Ishikawa (cell line): Measurements from ENCODE around the gene EHHADH.

Experiments used
- CEBPB ChIP-seq: IDR thresholded peaks from 2 replicates; pipeline ENCODE4 v1.6.1; 2012
- CREB1 ChIP-seq: IDR thresholded peaks from 2 replicates; pipeline ENCODE4 v1.6.1; 2012; ENCODE audit warnings: low read depth
- EGR1 ChIP-seq: IDR thresholded peaks from 2 replicates; pipeline ENCODE4 v1.6.1; 2012
- EP300 ChIP-seq: IDR thresholded peaks from 2 replicates; pipeline ENCODE4 v1.6.1; 2012; ENCODE audit warnings: borderline replicate concordance
- FOXM1 ChIP-seq: IDR thresholded peaks from 2 replicates; pipeline ENCODE4 v1.6.1; 2012; ENCODE audit warnings: low read depth, borderline replicate concordance
- MAX ChIP-seq: IDR thresholded peaks from 2 replicates; pipeline ENCODE4 v1.6.1; 2012
- RAD21 ChIP-seq: IDR thresholded peaks from 2 replicates; pipeline ENCODE4 v1.6.1; 2012; ENCODE audit warnings: low read depth
- REST ChIP-seq: IDR thresholded peaks from 2 replicates; pipeline ENCODE4 v1.6.1; 2012; ENCODE audit warnings: low read depth, mild to moderate bottlenecking
- TAF1 ChIP-seq: IDR thresholded peaks from 2 replicates; pipeline ENCODE4 v1.6.1; 2012; ENCODE audit warnings: low read depth, mild to moderate bottlenecking
- TEAD4 ChIP-seq: IDR thresholded peaks from 2 replicates; pipeline ENCODE4 v1.6.1; 2012
- USF1 ChIP-seq: IDR thresholded peaks from 2 replicates; pipeline ENCODE4 v1.6.1; 2012
- YY1 ChIP-seq: IDR thresholded peaks from 2 replicates; pipeline ENCODE4 v1.6.1; 2012; ENCODE audit warnings: low read depth
- ZBTB7A ChIP-seq: IDR thresholded peaks from 2 replicates; pipeline ENCODE4 v1.6.1; 2012; ENCODE audit warnings: low read depth

DNA sequence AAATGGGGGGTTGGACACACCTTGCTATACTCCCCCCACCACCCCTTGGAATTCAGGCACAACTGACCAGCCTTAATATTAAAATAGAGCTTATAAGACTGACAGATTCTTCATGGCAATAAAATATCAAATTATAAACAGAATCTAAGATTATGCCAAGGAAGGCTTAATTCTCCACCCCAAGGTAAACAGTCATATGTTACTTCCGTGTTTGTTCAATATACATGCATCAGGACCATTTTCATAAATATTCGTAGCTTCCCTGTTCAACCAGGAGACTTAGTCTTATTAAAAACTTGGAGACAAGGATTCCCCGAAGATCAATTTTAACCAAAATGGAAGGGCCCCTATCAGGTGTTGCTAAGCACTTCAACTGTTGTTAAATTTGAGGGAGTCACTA is 13.3 kb upstream of the EHHADH start:
- TF ChIP-seq CREB1 (no peak), EP300 (no peak), MAX (no peak), TAF1 (no peak), USF1 (no peak), YY1 (no peak), CEBPB (no peak), RAD21 (no peak), TEAD4 (no peak), ZBTB7A (no peak), REST (no peak), EGR1 (no peak), FOXM1 (no peak)
